ENCODE data around the gene CLCN2. TPM values are rescaled to one million over a fixed set of nuclear protein-coding genes. Genes with fewer than 3 reads are reported as not detected.

The CLCN2 gene
- total RNA-seq, 1 experiment from 2014 or later, result 11.6 TPM

- no peak for DNase-seq (ENCODE audit: low read depth in 1 of 2, low spot score in 2 of 2)
- H3K27me3 ChIP-seq (replicated peaks), result no peaks in the 10 kb centered on the region
- H3K4me3 ChIP-seq, result no peak overlapping the region
Observed at GRCh38 chr3:184386047-184386806, 24.8 kb upstream of the CLCN2 start.

DNA sequence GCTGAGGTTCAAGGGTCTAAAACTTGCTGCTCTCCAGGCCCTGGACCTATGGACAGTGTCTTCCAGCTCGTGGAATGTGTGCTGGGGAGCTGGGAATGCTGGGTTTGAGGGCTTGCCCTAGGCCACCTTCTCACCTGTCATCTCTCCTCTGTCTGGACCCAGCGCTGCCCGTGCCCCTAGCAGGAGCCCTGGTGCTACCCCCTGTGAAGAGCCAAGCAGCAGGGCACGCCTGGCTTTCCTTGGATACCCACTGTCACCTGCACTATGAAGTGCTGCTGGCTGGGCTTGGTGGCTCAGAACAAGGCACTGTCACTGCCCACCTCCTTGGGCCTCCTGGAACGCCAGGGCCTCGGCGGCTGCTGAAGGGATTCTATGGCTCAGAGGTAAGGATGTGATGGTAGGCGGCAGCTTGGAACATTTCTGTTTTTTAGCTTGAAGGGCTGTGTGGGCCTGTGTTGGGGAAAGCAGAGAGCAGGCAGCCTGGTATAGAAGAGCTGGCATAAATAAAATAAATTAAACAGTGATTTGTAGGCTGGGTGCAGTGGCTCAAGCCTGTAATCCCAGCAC is 23.5 kb upstream of the CLCN2 start:
- Histone ChIP-seq H3K36me3 (no peaks in the 10 kb centered on the region), H3K27me3 (replicated peaks) (peaks cover 6% of the 10 kb centered on the region), H3K27ac (no peak overlapping the region), H3K4me1 (replicated peaks) (peaks cover 6% of the 10 kb centered on the region), H3K4me3 (no peak overlapping the region), H3K9me3 (replicated peaks) (no peaks in the 10 kb centered on the region)
- no peak for DNase-seq (ENCODE audit: low read depth in 1 of 2, low spot score in 2 of 2)

More at GRCh38 chr3:184386047-184386806, 24.8 kb upstream of the CLCN2 start:
- Histone ChIP-seq H3K27ac (no peak overlapping the region), H3K9me3 (replicated peaks) (no peaks in the 10 kb centered on the region), H3K4me1 (replicated peaks) (no peaks in the 10 kb centered on the region), H3K36me3 (no peaks in the 10 kb centered on the region)

GRCh38 chr3:184384342-184384741 is 22.9 kb upstream of the CLCN2 start:
- Histone ChIP-seq H3K27me3 (replicated peaks) (peaks cover 6% of the 10 kb centered on the region), H3K4me3 (no peak overlapping the region), H3K4me1 (replicated peaks) (peaks cover 6% of the 10 kb centered on the region), H3K27ac (no peak overlapping the region), H3K9me3 (replicated peaks) (no peaks in the 10 kb centered on the region), H3K36me3 (no peaks in the 10 kb centered on the region)
- no peak for DNase-seq (ENCODE audit: low read depth in 1 of 2, low spot score in 2 of 2)

- H3K4me1 ChIP-seq (replicated peaks), result peaks cover 6% of the 10 kb centered on the region
- peaks cover 6% of the 10 kb centered on the region for H3K27me3 ChIP-seq (replicated peaks)
- no peaks in the 10 kb centered on the region for H3K36me3 ChIP-seq
- H3K27ac ChIP-seq, result no peak overlapping the region
- no peak for DNase-seq (ENCODE audit: low read depth in 1 of 2, low spot score in 2 of 2)
- H3K4me3 ChIP-seq, result no peak overlapping the region
- H3K9me3 ChIP-seq (replicated peaks), result no peaks in the 10 kb centered on the region
Observed at GRCh38 chr3:184383033-184383740, 21.8 kb upstream of the CLCN2 start.

DNA sequence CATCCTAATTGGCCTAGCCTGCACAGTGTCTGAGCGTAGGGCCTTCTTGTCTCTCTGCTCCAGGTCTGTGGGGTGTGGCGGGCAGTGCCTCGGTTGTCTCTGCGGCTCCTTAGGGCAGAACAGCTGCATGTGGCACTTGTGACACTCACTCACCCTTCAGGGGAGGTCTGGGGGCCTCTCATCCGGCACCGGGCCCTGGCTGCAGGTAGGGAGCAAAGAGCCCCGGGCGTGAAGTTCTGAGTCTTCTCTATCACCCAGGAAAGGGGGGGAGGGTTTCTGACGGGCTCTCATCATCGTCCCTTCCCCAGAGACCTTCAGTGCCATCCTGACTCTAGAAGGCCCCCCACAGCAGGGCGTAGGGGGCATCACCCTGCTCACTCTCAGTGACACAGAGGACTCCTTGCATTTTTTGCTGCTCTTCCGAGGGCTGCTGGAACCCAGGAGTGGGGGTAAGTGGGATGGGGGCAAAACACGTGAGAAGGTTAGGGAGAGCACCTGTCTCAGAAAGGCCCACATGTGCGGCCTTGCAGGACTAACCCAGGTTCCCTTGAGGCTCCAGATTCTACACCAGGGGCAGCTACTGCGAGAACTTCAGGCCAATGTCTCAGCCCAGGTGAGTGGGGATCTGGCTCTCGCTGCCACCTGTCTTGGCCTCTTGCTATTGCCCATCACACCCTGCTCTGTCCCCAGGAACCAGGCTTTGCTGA is 21.1 kb upstream of the CLCN2 start:
- H3K4me3 ChIP-seq, result no peak overlapping the region
- H3K27ac ChIP-seq, result no peak overlapping the region
- DNase-seq (ENCODE audit: low read depth in 1 of 2, low spot score in 2 of 2), result no peak
- H3K4me1 ChIP-seq (replicated peaks), result peaks cover 6% of the 10 kb centered on the region
- no peaks in the 10 kb centered on the region for H3K36me3 ChIP-seq
- no peaks in the 10 kb centered on the region for H3K9me3 ChIP-seq (replicated peaks)
- peaks cover 6% of the 10 kb centered on the region for H3K27me3 ChIP-seq (replicated peaks)

DNA sequence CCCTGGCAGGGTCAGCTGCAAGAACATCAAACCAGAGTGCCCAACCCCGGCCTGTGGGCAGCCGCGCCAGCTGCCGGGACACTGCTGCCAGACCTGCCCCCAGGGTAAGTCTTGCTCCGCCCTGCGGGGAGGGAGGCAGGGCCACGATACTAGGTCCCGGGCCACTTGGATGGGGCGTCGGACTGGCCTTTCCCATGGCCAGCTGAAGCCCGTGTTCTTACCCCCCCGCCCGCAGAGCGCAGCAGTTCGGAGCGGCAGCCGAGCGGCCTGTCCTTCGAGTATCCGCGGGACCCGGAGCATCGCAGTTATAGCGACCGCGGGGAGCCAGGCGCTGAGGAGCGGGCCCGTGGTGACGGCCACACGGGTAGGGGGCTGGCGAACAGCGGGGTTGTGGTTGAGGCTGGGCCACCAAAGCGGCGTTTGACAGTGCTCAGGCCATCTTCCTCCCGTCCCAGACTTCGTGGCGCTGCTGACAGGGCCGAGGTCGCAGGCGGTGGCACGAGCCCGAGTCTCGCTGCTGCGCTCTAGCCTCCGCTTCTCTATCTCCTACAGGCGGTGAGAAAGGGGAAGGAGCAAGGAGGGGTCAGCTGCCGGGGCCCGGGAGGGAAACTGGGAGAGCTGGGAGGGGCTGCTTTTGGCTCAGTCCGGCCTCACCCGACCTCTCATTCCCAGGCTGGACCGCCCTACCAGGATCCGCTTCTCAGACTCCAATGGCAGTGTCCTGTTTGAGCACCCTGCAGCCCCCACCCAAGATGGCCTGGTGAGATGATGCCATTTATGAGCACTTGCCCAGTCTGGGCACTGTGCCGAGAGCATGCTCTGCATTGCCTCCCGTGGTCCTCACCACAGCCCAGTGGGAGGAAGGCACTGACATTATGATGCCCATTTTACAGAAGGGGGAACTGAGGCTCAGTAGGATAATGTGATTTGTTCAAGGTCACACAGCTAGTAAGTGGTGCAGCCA is 20.1 kb upstream of the CLCN2 start:
- Histone ChIP-seq H3K36me3 (no peaks in the 10 kb centered on the region), H3K27me3 (replicated peaks) (peaks cover 6% of the 10 kb centered on the region), H3K4me3 (no peak overlapping the region), H3K4me1 (replicated peaks) (peaks cover 6% of the 10 kb centered on the region), H3K27ac (no peak overlapping the region), H3K9me3 (replicated peaks) (no peaks in the 10 kb centered on the region)
- DNase-seq (ENCODE audit: low read depth in 1 of 2, low spot score in 2 of 2), result no peak

DNA sequence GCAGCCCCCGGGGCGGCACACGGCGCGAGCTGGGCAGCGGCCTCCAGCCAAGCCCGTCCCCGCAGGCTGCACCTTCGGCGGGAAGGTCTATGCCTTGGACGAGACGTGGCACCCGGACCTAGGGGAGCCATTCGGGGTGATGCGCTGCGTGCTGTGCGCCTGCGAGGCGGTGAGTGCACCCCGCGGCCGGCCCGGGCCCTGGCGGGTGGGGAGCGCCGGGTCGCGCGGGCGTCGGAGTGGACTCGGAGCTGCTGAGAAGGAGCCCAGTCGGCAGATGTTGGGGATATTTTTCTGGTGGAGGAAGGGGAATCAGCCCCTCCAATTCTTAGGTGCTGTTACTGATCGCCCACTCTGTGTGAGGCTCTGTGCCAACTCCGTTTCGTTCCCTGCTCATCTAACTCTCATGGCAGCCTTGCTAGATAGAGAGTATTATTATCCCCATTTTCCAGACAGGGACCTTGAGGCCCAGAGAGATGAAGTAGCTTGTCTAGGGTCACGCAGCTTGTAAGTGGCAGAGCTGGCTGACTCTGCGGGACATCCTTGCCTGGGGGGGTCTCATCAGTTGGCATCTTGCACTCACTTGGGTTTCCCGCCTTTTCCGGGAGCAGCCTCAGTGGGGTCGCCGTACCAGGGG is 19.3 kb upstream of the CLCN2 start:
- no peak for DNase-seq (ENCODE audit: low read depth in 1 of 2, low spot score in 2 of 2)
- Histone ChIP-seq H3K4me1 (replicated peaks) (peaks cover 6% of the 10 kb centered on the region), H3K9me3 (replicated peaks) (no peaks in the 10 kb centered on the region), H3K4me3 (peak overlapping the region; percentile 33), H3K27me3 (replicated peaks) (peaks cover 6% of the 10 kb centered on the region), H3K36me3 (no peaks in the 10 kb centered on the region), H3K27ac (no peak overlapping the region)

- peaks cover 6% of the 10 kb centered on the region for H3K27me3 ChIP-seq (replicated peaks)
- peaks cover 6% of the 10 kb centered on the region for H3K4me1 ChIP-seq (replicated peaks)
- H3K27ac ChIP-seq, result no peak overlapping the region
- H3K4me3 ChIP-seq, result peak overlapping the region; percentile 33
- peak in 1 of 2 experiments; percentile 57 for DNase-seq (ENCODE audit: low read depth in 1 of 2, low spot score in 2 of 2)
- no peaks in the 10 kb centered on the region for H3K36me3 ChIP-seq
- H3K9me3 ChIP-seq (replicated peaks), result no peaks in the 10 kb centered on the region
Observed at GRCh38 chr3:184380185-184380626, 18.8 kb upstream of the CLCN2 start.

DNA sequence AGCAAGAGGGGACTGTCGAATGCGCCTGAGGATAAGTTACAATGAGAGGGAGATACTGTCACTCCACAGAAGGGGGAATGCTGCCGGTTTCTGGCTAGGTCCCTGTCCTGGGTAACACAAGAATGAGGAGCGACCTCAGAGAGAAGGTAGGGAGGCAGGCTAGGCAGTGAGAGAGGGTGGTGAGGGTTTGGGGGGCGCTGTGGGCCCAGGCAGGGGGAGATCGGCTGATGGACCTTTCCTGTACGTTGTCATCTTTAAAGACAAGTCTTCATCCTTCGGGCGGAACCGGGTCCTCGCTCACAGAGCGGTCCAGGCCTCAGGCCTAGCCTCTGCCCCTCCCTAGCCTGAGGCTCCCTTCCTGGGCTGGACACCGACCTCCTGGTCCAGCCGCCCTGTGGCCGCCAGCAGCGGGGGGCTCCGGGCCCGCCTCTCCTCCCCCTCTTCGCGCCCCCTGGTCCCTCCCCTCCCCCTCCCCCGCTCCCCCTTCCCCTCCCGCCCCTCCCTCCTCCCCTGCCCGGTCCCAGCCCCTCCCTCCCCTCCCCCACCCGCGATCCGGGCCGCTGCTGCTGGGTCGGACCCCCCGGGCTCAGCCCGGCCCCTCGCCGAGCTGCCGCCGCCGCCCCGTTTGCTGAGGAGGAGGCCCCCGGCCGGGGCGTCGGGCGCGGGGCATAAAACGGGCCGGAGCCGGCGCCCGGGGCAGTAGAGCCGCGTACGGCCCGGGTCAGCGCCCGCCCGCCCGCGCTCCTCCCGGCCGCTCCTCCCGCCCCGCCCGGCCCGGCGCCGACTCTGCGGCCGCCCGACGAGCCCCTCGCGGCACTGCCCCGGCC is 18.2 kb upstream of the CLCN2 start, which contains the start of gene CHRD:
Gene CHRD (plus strand): TSS at position 697 of the 827 bp plus-strand sequence. CDS start 265 bp downstream, outside the sequence.
- Histone ChIP-seq H3K27ac (no peak within 1 kb of the TSS), H3K9me3 (replicated peaks) (no peaks in the 10 kb centered on the region), H3K4me1 (replicated peaks) (peaks cover 6% of the 10 kb centered on the region), H3K27me3 (replicated peaks) (peaks cover 6% of the 10 kb centered on the region), H3K4me3 (peak within 1 kb of the TSS; percentile 33), H3K36me3 (no peaks in the 10 kb centered on the region)
- DNase-seq (ENCODE audit: low read depth in 1 of 2, low spot score in 2 of 2), result no peak

DNA sequence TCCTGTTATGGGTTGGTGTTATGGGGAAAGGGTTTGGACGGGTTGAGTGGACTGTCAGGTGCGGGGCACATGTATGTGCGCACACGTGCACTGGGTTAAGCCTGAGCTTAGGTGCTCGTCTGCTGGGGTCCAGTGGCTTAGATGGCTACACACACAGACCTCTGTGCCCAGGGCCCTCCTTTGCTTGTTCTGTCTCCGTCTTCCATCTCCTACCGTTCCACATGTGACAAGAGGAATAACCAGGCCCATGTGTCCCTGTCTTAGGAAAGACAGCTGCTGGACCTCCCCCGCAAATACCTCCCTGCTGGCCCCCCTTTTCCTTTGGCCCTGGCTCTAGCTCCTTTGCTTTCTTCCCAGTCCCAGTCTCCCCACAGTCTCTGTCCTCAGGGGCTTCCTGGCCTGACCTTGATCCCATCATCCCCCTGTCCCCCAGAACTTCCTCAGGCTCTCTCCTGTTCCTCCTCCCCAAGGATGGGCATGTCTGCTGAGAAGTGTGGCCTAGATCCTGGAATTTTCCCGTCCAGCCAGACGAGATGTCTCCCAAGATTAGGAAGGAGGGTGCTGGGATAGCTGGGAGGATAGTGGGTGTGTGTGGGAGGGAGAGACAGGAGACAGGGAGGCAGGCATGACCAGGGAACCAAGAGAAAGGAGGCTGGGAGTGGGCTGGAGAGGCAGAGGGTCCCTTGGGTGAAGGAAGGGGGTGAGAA is 17.4 kb upstream of the CLCN2 start:
- H3K9me3 ChIP-seq (replicated peaks), result no peaks in the 10 kb centered on the region
- H3K4me3 ChIP-seq, result no peak overlapping the region
- peaks cover 6% of the 10 kb centered on the region for H3K4me1 ChIP-seq (replicated peaks)
- H3K27me3 ChIP-seq (replicated peaks), result peaks cover 6% of the 10 kb centered on the region
- no peak for DNase-seq (ENCODE audit: low read depth in 1 of 2, low spot score in 2 of 2)
- no peak overlapping the region for H3K27ac ChIP-seq
- no peaks in the 10 kb centered on the region for H3K36me3 ChIP-seq

DNA sequence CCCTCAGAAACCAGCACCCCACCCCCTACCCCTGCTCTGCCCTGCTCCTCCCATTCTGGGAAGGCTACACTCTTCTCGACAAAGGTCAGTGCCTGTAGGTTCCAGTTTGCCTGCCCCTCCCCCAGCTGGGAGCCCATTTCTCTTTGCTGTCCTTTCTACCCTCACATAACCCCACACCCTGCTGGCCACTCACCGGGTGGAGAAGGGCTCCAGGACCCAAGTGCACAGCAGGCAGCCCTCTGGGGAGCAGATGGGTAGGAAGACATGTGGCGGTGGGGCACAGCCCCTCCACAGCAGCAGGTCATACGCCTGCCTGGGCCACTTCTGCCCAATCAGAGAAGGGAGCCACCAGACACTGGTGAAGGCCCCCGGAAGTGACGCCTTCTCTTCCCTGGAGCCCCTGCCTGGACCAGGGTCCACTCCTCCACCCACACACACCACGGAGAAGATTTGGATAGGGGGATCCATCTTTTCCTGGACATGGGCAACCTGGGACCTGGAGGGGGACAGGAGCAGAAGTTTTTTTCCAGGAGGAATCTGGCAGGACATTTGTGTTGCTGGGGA is 16.6 kb upstream of the CLCN2 start, which contains the start of gene THPO:
Gene THPO (minus strand): TSS at position 326 of the 564 bp plus-strand sequence. CDS start 1,948 bp downstream, outside the sequence.
- H3K4me1 ChIP-seq (replicated peaks), result peaks cover 6% of the 10 kb centered on the region
- no peaks in the 10 kb centered on the region for H3K9me3 ChIP-seq (replicated peaks)
- no peaks in the 10 kb centered on the region for H3K36me3 ChIP-seq
- peaks cover 6% of the 10 kb centered on the region for H3K27me3 ChIP-seq (replicated peaks)
- no peak within 1 kb of the TSS for H3K4me3 ChIP-seq
- no peak within 1 kb of the TSS for H3K27ac ChIP-seq
- no peak for DNase-seq (ENCODE audit: low read depth in 1 of 2, low spot score in 2 of 2)
